HepG2 (cell line): Measurements from ENCODE around the gene POLR1D. TPM values are rescaled to one million over a fixed set of nuclear protein-coding genes. Genes with fewer than 3 reads are reported as not detected.

Source experiments
- ARNTL ChIP-seq: sonication (generic); formaldehyde crosslinking; IDR thresholded peaks from 2 replicates; pipeline ENCODE4 v1.4.0; 2020; ENCODE audit warnings: mild to moderate bottlenecking, missing genetic modification reagents
- BHLHE40 ChIP-seq: IDR thresholded peaks from 2 replicates; pipeline ENCODE4 v1.6.1; 2011; ENCODE audit warnings: low read length, improper control_type of control experiment
- CHD2 ChIP-seq: IDR thresholded peaks from 2 replicates; pipeline ENCODE4 v1.6.1; 2011; ENCODE audit warnings: low read depth, low read length, improper control_type of control experiment
- GATAD2A ChIP-seq: IDR thresholded peaks from 2 replicates; pipeline ENCODE4 v1.6.1; 2016
- HNRNPH1 ChIP-seq: fragments of 200-400 bp; formaldehyde crosslinking; optimal IDR thresholded peaks from 2 replicates; pipeline ENCODE3; 2017; ENCODE audit warnings: mild to moderate bottlenecking, low read depth, low read length
- MTF2 ChIP-seq: sonication (generic); formaldehyde crosslinking; IDR thresholded peaks from 2 replicates; pipeline ENCODE4 v1.5.0; 2020; ENCODE audit warnings: missing genetic modification reagents, borderline replicate concordance
- MYC ChIP-seq: sonication (generic); formaldehyde crosslinking; IDR thresholded peaks from 2 replicates; pipeline ENCODE4 v1.9.0; 2021; ENCODE audit warnings: missing genetic modification reagents, borderline replicate concordance
- U2AF2 ChIP-seq: fragments of 200-400 bp; formaldehyde crosslinking; IDR thresholded peaks from 2 replicates; pipeline ENCODE4 v1.6.1; 2017; ENCODE audit warnings: low read depth, mild to moderate bottlenecking, low read length
- ZFP37 ChIP-seq: sonication (generic); formaldehyde crosslinking; IDR thresholded peaks from 2 replicates; pipeline ENCODE4 v1.4.0; 2020; ENCODE audit warnings: missing genetic modification reagents, borderline replicate concordance
- ZNF234 ChIP-seq: sonication (generic); formaldehyde crosslinking; conservative IDR thresholded peaks from 2 replicates; pipeline ENCODE4 v1.5.1; 2020; ENCODE audit warnings: mild to moderate bottlenecking, missing genetic modification reagents
- ZNF430 ChIP-seq: sonication (generic); formaldehyde crosslinking; IDR thresholded peaks from 2 replicates; pipeline ENCODE4 v1.9.0; 2021; ENCODE audit warnings: mild to moderate bottlenecking, missing genetic modification reagents
- ZNF761 ChIP-seq: sonication (generic); formaldehyde crosslinking; conservative IDR thresholded peaks from 2 replicates; pipeline ENCODE4 v1.4.0; 2020; ENCODE audit warnings: mild to moderate bottlenecking, missing genetic modification reagents
- ZNF773 ChIP-seq: sonication (generic); formaldehyde crosslinking; IDR thresholded peaks from 2 replicates; pipeline ENCODE4 v1.4.0; 2020; ENCODE audit warnings: missing genetic modification reagents, borderline replicate concordance
- ZNF883 ChIP-seq: sonication (generic); formaldehyde crosslinking; IDR thresholded peaks from 2 replicates; pipeline ENCODE4 v1.5.1; 2020; ENCODE audit warnings: mild to moderate bottlenecking, missing genetic modification reagents; ENCODE audit errors: not compliant biosample characterization
- polyA plus RNA-seq, 8 experiments: library from polyadenylated mRNA; depleted of rRNA in 3 of 8; stranded (reverse) in 7 of 8; unstranded in 1 of 8; fragments of >200 nt; fragmentation: Illumina TruSeq in 4 of 8; extraction: Trizol in 4 of 8; gene quantifications; 2 replicates each; pipeline versions ENCODE4 v1.2.1 to v1.2.3, GENCODE V29; 2011 to 2016; ENCODE audit warnings: low read depth in 4 of 8, missing spikeins in 1 of 8, mixed read lengths in 1 of 8; ENCODE audit not compliant: insufficient read depth in 1 of 8
- total RNA-seq, 5 experiments: library from RNA; depleted of rRNA; stranded (reverse); fragments of >200 nt; fragmentation: Illumina TruSeq; extraction: Trizol; gene quantifications; 2 replicates each; pipeline ENCODE4 v1.2.3, GENCODE V29; 2016; ENCODE audit warnings: low read depth in 1 of 5
- TF ChIP-seq, protein P1 (sequence below): sonication (generic); formaldehyde crosslinking; IDR thresholded peaks from 2 replicates; pipeline ENCODE4 v1.5.0; 2020; ENCODE audit warnings: mild to moderate bottlenecking, missing genetic modification reagents, borderline replicate concordance
- TF ChIP-seq, protein P2 (sequence below): sonication (generic); formaldehyde crosslinking; IDR thresholded peaks from 2 replicates; pipeline ENCODE4 v1.8.1; 2023; ENCODE audit warnings: mild to moderate bottlenecking, missing genetic modification reagents, borderline replicate concordance
- TF ChIP-seq, protein P3 (sequence below): IDR thresholded peaks from 2 replicates; pipeline ENCODE4 v1.6.1; 2016; ENCODE audit warnings: low read depth, missing genetic modification reagents, missing compliant biosample characterization

Gene POLR1D
- total and polyA plus RNA-seq, 2 of the 13 experiments (the other 11 are each of a cell fraction or from before 2014, with no cell fraction given): 183 to 490 TPM

DNA sequence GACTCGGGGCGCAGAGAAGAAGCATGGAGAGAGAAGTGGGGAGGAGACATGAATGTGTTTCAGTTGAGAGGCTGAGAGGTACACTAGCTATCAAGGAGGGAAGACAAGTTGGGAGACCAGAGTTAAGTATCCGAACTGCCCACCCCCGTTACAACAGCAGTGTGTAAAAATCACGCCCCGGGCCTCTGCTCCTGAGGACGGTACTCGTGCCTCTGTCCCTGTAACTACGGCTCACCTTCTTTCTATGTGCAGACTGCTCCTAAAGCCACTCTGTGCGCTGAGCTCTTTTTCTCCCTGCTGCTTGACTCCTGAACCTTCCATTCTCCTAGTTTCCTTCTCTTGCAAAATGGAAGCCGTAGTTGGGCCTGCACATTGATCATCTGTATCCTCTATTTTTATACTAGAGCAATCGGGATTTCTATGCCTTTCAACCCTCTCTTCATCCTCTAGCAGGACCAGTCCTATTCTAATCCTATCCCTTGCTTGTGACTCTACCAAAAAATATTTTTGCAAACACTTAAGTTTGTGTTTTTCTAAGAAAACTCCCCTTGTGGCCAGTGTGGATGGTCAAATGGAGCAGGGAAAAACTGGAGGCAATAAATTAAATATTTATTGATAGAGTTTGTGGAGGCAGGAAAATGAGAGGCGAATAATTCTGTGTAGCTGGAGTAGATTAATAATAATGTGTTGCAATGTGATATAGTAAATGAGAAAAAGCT is 569 bp downstream of the POLR1D start (continued):
- TF ChIP-seq, protein P1, sequence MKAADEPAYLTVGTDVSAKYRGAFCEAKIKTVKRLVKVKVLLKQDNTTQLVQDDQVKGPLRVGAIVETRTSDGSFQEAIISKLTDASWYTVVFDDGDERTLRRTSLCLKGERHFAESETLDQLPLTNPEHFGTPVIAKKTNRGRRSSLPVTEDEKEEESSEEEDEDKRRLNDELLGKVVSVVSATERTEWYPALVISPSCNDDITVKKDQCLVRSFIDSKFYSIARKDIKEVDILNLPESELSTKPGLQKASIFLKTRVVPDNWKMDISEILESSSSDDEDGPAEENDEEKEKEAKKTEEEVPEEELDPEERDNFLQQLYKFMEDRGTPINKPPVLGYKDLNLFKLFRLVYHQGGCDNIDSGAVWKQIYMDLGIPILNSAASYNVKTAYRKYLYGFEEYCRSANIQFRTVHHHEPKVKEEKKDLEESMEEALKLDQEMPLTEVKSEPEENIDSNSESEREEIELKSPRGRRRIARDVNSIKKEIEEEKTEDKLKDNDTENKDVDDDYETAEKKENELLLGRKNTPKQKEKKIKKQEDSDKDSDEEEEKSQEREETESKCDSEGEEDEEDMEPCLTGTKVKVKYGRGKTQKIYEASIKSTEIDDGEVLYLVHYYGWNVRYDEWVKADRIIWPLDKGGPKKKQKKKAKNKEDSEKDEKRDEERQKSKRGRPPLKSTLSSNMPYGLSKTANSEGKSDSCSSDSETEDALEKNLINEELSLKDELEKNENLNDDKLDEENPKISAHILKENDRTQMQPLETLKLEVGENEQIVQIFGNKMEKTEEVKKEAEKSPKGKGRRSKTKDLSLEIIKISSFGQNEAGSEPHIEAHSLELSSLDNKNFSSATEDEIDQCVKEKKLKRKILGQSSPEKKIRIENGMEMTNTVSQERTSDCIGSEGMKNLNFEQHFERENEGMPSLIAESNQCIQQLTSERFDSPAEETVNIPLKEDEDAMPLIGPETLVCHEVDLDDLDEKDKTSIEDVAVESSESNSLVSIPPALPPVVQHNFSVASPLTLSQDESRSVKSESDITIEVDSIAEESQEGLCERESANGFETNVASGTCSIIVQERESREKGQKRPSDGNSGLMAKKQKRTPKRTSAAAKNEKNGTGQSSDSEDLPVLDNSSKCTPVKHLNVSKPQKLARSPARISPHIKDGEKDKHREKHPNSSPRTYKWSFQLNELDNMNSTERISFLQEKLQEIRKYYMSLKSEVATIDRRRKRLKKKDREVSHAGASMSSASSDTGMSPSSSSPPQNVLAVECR: 0 out of 2 replicates have a peak, but pooled peaks have one; percentile 38
- TF ChIP-seq ZNF430 (CRISPR knock-in tag): peak; percentile 38; the same call in 1 of the 2 replicates
- TF ChIP-seq U2AF2: no peak
- no peak for TF ChIP-seq GATAD2A (CRISPR knock-in tag)
- no peak for TF ChIP-seq ZNF234 (CRISPR knock-in tag)
- no peak for TF ChIP-seq CHD2
- TF ChIP-seq, protein P2, sequence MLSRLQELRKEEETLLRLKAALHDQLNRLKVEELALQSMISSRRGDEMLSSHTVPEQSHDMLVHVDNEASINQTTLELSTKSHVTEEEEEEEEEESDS (CRISPR knock-in tag): no peak
- TF ChIP-seq ARNTL (CRISPR knock-in tag): no peak
- TF ChIP-seq MYC (CRISPR knock-in tag): no peak
- TF ChIP-seq ZNF761 (CRISPR knock-in tag): no peak
- no peak for TF ChIP-seq BHLHE40
- no peak for TF ChIP-seq ZNF773 (CRISPR knock-in tag)
- TF ChIP-seq, protein P3, sequence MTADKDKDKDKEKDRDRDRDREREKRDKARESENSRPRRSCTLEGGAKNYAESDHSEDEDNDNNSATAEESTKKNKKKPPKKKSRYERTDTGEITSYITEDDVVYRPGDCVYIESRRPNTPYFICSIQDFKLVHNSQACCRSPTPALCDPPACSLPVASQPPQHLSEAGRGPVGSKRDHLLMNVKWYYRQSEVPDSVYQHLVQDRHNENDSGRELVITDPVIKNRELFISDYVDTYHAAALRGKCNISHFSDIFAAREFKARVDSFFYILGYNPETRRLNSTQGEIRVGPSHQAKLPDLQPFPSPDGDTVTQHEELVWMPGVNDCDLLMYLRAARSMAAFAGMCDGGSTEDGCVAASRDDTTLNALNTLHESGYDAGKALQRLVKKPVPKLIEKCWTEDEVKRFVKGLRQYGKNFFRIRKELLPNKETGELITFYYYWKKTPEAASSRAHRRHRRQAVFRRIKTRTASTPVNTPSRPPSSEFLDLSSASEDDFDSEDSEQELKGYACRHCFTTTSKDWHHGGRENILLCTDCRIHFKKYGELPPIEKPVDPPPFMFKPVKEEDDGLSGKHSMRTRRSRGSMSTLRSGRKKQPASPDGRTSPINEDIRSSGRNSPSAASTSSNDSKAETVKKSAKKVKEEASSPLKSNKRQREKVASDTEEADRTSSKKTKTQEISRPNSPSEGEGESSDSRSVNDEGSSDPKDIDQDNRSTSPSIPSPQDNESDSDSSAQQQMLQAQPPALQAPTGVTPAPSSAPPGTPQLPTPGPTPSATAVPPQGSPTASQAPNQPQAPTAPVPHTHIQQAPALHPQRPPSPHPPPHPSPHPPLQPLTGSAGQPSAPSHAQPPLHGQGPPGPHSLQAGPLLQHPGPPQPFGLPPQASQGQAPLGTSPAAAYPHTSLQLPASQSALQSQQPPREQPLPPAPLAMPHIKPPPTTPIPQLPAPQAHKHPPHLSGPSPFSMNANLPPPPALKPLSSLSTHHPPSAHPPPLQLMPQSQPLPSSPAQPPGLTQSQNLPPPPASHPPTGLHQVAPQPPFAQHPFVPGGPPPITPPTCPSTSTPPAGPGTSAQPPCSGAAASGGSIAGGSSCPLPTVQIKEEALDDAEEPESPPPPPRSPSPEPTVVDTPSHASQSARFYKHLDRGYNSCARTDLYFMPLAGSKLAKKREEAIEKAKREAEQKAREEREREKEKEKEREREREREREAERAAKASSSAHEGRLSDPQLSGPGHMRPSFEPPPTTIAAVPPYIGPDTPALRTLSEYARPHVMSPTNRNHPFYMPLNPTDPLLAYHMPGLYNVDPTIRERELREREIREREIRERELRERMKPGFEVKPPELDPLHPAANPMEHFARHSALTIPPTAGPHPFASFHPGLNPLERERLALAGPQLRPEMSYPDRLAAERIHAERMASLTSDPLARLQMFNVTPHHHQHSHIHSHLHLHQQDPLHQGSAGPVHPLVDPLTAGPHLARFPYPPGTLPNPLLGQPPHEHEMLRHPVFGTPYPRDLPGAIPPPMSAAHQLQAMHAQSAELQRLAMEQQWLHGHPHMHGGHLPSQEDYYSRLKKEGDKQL: no peak
- no peak for TF ChIP-seq ZNF883 (CRISPR knock-in tag)
- TF ChIP-seq MTF2 (CRISPR knock-in tag): no peak
- 0 out of 2 replicates have a peak, but pooled peaks have one; percentile 2 for TF ChIP-seq ZFP37 (CRISPR knock-in tag)
- TF ChIP-seq HNRNPH1: no peak
